HepG2 (cell line): ENCODE measurements around the gene NEMF. TPM values are rescaled to one million over a fixed set of nuclear protein-coding genes. Genes with fewer than 3 reads are reported as not detected.

Experiments used
- DMAP1 ChIP-seq: IDR thresholded peaks from 2 replicates; pipeline ENCODE4 v1.6.1; 2016
- DNMT1 ChIP-seq: sonication (generic); formaldehyde crosslinking; IDR thresholded peaks from 2 replicates; pipeline ENCODE4 v1.5.1; 2020; ENCODE audit warnings: mild to moderate bottlenecking, missing genetic modification reagents
- DR1 ChIP-seq: sonication (generic); formaldehyde crosslinking; IDR thresholded peaks from 2 replicates; pipeline ENCODE4 v1.8.0; 2021; ENCODE audit warnings: mild to moderate bottlenecking, missing genetic modification reagents, inconsistent platforms
- HOXA9 ChIP-seq: sonication (generic); formaldehyde crosslinking; IDR thresholded peaks from 2 replicates; pipeline ENCODE4 v1.8.1; 2022; ENCODE audit warnings: missing genetic modification reagents, mild to moderate bottlenecking, moderate library complexity, borderline replicate concordance
- KLF6 ChIP-seq: IDR thresholded peaks from 2 replicates; pipeline ENCODE4 v1.8.0; 2016; ENCODE audit warnings: missing biosample characterization, missing genetic modification reagents
- RORA ChIP-seq: sonication (generic); formaldehyde crosslinking; IDR thresholded peaks from 2 replicates; pipeline ENCODE4 v1.5.0; 2020; ENCODE audit warnings: mild to moderate bottlenecking, missing genetic modification reagents, moderate library complexity
- SIN3B ChIP-seq: fragments of 150-350 bp; IDR thresholded peaks from 2 replicates; pipeline ENCODE4 v1.6.1; 2014; ENCODE audit warnings: low read length
- SNAI1 ChIP-seq: sonication (generic); formaldehyde crosslinking; IDR thresholded peaks from 2 replicates; pipeline ENCODE4 v1.5.0; 2020; ENCODE audit warnings: mild to moderate bottlenecking, missing genetic modification reagents, borderline replicate concordance
- ZNF709 ChIP-seq: sonication (generic); formaldehyde crosslinking; IDR thresholded peaks from 2 replicates; pipeline ENCODE4 v1.5.0; 2020; ENCODE audit warnings: mild to moderate bottlenecking, missing genetic modification reagents
- ZNF792 ChIP-seq: IDR thresholded peaks from 2 replicates; pipeline ENCODE4 v1.6.1; 2016
- ZNF816 ChIP-seq: sonication (generic); formaldehyde crosslinking; IDR thresholded peaks from 2 replicates; pipeline ENCODE4 v1.8.0; 2022; ENCODE audit warnings: missing genetic modification reagents, mild to moderate bottlenecking, borderline replicate concordance
- polyA plus RNA-seq, 8 experiments: library from polyadenylated mRNA; depleted of rRNA in 3 of 8; stranded (reverse) in 7 of 8; unstranded in 1 of 8; fragments of >200 nt; fragmentation: Illumina TruSeq in 4 of 8; extraction: Trizol in 4 of 8; gene quantifications; 2 replicates each; pipeline versions ENCODE4 v1.2.1 to v1.2.3, GENCODE V29; 2011 to 2016; ENCODE audit warnings: low read depth in 4 of 8, missing spikeins in 1 of 8, mixed read lengths in 1 of 8; ENCODE audit not compliant: insufficient read depth in 1 of 8
- total RNA-seq, 5 experiments: library from RNA; depleted of rRNA; stranded (reverse); fragments of >200 nt; fragmentation: Illumina TruSeq; extraction: Trizol; gene quantifications; 2 replicates each; pipeline ENCODE4 v1.2.3, GENCODE V29; 2016; ENCODE audit warnings: low read depth in 1 of 5
- TF ChIP-seq, protein P1 (sequence below): sonication (generic); formaldehyde crosslinking; IDR thresholded peaks from 2 replicates; pipeline ENCODE4 v1.8.0; 2022; ENCODE audit warnings: low read depth, missing genetic modification reagents
- TF ChIP-seq, protein P2 (sequence below): sonication (generic); formaldehyde crosslinking; IDR thresholded peaks from 2 replicates; pipeline ENCODE4 v1.4.0; 2020; ENCODE audit warnings: missing genetic modification reagents, borderline replicate concordance
- TF ChIP-seq, protein P3 (sequence below): sonication (generic); formaldehyde crosslinking; IDR thresholded peaks from 2 replicates; pipeline ENCODE4 v1.8.1; 2023; ENCODE audit warnings: mild to moderate bottlenecking, missing genetic modification reagents, borderline replicate concordance
- TF ChIP-seq, protein P4 (sequence below): sonication (generic); formaldehyde crosslinking; IDR thresholded peaks from 2 replicates; pipeline ENCODE4 v1.5.0; 2020; ENCODE audit warnings: mild to moderate bottlenecking, missing genetic modification reagents, moderate library complexity
- TF ChIP-seq, protein P5 (sequence below): sonication (generic); formaldehyde crosslinking; conservative IDR thresholded peaks from 2 replicates; pipeline ENCODE4 v1.4.0; 2020; ENCODE audit warnings: missing genetic modification reagents

Gene NEMF
- total and polyA plus RNA-seq, 2 of the 13 experiments (the other 11 are each of a cell fraction or from before 2014, with no cell fraction given), result 21.3 to 57.9 TPM

DNA sequence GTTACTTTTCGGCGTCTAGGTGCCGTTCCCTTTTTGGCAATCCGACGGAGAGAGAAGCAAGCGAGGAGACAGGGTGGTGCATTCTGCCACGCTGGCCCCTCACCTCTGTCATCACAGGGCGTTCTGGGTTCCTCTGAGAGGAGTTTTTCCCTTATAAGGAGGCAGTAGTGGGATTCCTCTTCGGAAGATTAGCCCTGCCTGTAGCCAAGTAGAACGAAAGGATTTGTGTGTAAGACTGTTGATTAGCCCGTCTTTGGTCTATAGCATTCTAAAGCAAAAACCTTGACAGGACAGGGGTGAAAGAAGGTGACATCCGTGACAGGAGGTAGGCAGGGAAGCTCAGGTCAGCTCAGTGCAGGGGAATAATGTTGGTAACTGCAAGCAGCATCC lies 9.1 kb upstream of the NEMF start (continued):
- TF ChIP-seq, protein P1, sequence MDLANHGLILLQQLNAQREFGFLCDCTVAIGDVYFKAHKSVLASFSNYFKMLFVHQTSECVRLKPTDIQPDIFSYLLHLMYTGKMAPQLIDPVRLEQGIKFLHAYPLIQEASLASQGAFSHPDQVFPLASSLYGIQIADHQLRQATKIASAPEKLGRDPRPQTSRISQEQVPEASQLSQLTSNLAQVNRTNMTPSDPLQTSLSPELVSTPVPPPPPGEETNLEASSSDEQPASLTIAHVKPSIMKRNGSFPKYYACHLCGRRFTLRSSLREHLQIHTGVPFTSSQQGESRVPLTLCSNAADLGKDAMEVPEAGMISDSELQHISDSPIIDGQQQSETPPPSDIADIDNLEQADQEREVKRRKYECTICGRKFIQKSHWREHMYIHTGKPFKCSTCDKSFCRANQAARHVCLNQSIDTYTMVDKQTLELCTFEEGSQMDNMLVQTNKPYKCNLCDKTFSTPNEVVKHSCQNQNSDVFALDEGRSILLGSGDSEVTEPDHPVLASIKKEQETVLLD (CRISPR knock-in tag), result no peak
- 0 out of 2 replicates have a peak, but pooled peaks have one; percentile 30 for TF ChIP-seq KLF6 (CRISPR knock-in tag)
- TF ChIP-seq RORA (CRISPR knock-in tag), result no peak
- TF ChIP-seq, protein P2, sequence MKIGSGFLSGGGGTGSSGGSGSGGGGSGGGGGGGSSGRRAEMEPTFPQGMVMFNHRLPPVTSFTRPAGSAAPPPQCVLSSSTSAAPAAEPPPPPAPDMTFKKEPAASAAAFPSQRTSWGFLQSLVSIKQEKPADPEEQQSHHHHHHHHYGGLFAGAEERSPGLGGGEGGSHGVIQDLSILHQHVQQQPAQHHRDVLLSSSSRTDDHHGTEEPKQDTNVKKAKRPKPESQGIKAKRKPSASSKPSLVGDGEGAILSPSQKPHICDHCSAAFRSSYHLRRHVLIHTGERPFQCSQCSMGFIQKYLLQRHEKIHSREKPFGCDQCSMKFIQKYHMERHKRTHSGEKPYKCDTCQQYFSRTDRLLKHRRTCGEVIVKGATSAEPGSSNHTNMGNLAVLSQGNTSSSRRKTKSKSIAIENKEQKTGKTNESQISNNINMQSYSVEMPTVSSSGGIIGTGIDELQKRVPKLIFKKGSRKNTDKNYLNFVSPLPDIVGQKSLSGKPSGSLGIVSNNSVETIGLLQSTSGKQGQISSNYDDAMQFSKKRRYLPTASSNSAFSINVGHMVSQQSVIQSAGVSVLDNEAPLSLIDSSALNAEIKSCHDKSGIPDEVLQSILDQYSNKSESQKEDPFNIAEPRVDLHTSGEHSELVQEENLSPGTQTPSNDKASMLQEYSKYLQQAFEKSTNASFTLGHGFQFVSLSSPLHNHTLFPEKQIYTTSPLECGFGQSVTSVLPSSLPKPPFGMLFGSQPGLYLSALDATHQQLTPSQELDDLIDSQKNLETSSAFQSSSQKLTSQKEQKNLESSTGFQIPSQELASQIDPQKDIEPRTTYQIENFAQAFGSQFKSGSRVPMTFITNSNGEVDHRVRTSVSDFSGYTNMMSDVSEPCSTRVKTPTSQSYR (CRISPR knock-in tag), result no peak
- TF ChIP-seq DNMT1 (CRISPR knock-in tag), result no peak
- no peak for TF ChIP-seq ZNF792
- TF ChIP-seq SNAI1 (CRISPR knock-in tag), result no peak; the same call in 1 of the 2 replicates
- TF ChIP-seq, protein P3, sequence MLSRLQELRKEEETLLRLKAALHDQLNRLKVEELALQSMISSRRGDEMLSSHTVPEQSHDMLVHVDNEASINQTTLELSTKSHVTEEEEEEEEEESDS, result no peak
- TF ChIP-seq, protein P4, sequence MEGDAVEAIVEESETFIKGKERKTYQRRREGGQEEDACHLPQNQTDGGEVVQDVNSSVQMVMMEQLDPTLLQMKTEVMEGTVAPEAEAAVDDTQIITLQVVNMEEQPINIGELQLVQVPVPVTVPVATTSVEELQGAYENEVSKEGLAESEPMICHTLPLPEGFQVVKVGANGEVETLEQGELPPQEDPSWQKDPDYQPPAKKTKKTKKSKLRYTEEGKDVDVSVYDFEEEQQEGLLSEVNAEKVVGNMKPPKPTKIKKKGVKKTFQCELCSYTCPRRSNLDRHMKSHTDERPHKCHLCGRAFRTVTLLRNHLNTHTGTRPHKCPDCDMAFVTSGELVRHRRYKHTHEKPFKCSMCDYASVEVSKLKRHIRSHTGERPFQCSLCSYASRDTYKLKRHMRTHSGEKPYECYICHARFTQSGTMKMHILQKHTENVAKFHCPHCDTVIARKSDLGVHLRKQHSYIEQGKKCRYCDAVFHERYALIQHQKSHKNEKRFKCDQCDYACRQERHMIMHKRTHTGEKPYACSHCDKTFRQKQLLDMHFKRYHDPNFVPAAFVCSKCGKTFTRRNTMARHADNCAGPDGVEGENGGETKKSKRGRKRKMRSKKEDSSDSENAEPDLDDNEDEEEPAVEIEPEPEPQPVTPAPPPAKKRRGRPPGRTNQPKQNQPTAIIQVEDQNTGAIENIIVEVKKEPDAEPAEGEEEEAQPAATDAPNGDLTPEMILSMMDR, result no peak
- TF ChIP-seq SIN3B, result no peak
- TF ChIP-seq DMAP1, result peak; percentile 22; the same call in 1 of the 2 replicates
- TF ChIP-seq ZNF709 (CRISPR knock-in tag), result no peak
- no peak for TF ChIP-seq HOXA9 (CRISPR knock-in tag)
- TF ChIP-seq ZNF816 (CRISPR knock-in tag), result no peak
- TF ChIP-seq, protein P5, sequence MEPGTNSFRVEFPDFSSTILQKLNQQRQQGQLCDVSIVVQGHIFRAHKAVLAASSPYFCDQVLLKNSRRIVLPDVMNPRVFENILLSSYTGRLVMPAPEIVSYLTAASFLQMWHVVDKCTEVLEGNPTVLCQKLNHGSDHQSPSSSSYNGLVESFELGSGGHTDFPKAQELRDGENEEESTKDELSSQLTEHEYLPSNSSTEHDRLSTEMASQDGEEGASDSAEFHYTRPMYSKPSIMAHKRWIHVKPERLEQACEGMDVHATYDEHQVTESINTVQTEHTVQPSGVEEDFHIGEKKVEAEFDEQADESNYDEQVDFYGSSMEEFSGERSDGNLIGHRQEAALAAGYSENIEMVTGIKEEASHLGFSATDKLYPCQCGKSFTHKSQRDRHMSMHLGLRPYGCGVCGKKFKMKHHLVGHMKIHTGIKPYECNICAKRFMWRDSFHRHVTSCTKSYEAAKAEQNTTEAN, result no peak
- no peak for TF ChIP-seq DR1 (CRISPR knock-in tag)
